GM13976 (cell line): ENCODE measurements around the gene NOP10.

ENCODE experiments used
- DNase-seq: peaks from one replicate; pipeline ENCODE4 v3.0.0; 2012; ENCODE audit warnings: low spot score
- CTCF ChIP-seq: IDR thresholded peaks from 2 replicates; pipeline ENCODE4 v1.5.1; 2012; ENCODE audit warnings: borderline replicate concordance, mild to moderate bottlenecking; ENCODE audit not compliant: insufficient read depth; ENCODE audit errors: extremely low read depth, missing control alignments, control extremely low read depth
- in situ Hi-C: fragments of 300-500 bp; cut with MboI; formaldehyde crosslinking; loops from one replicate; pipeline ENCODE4 v1.12.0; 2022; ENCODE audit warnings: low sequenced_read_pairs, mixed read lengths, inconsistent platforms; ENCODE audit not compliant: unreplicated experiment

NOP10 gene

GRCh38 chr15:34324933-34325332 is 18.0 kb downstream of the NOP10 start:
- TF ChIP-seq CTCF = no peak
- in situ Hi-C loops = no loop called here
- no peak for DNase-seq

DNA sequence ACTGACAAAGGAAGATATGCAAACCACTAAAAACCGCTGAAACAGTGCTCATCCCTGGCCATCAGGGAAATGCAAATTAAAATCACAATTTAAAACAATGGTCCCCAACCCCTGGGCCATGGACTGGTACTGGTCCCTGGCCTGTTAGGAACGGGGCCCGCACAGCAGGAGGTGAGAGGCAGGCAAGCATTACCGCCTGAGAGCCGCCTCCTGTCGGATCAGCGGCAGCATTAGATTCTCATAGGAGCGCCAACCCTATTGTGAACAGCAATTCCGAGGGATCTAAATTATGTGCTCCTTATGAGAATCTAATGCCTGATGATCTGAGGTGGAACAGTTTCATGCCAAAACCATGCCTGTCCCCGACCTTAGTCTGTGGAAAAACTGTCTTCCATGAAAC is 19.7 kb downstream of the NOP10 start:
- in situ Hi-C loops = no loop called here
- DNase-seq = no peak
- no peak for TF ChIP-seq CTCF

DNA sequence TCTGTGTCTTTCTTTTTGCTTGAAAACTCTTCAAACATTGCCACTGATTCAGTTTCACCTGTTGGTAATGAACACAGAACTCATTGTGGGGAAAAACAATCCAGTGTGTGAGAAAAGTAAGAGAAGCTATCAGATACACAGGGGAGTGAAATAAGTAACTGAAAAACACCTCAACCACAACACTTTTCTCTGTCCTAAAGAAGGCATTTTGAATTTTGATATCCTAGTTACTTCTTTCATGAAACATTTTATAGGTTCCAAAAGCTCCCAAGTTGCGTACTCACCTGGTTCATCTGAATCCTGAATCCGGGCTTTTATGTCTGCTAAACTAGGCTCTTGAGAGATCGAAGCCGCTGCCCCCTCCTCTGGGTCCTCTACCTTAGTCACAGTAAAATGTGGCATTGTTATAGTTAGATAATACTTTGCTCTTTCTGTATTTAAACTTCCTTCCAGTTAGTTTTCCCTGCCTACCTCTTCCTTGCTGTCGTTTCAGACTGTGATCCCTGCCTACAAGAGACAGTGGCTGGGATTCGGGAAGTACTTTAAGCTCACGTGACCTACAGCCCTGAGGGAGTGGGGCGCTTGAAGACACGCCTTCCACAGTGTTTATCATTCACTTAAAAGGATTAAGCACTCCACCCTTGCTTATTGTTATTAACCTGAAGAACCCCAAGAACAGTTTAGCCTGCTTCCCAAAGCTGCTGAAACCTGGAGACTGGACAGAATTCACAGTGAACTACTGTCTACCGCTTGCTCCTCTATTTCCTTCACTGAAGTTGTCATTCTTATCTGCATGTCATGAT is 24.5 kb downstream of the NOP10 start:
- peak; percentile 38 for DNase-seq
- no peak for TF ChIP-seq CTCF
- in situ Hi-C loops = no loop called here

DNA sequence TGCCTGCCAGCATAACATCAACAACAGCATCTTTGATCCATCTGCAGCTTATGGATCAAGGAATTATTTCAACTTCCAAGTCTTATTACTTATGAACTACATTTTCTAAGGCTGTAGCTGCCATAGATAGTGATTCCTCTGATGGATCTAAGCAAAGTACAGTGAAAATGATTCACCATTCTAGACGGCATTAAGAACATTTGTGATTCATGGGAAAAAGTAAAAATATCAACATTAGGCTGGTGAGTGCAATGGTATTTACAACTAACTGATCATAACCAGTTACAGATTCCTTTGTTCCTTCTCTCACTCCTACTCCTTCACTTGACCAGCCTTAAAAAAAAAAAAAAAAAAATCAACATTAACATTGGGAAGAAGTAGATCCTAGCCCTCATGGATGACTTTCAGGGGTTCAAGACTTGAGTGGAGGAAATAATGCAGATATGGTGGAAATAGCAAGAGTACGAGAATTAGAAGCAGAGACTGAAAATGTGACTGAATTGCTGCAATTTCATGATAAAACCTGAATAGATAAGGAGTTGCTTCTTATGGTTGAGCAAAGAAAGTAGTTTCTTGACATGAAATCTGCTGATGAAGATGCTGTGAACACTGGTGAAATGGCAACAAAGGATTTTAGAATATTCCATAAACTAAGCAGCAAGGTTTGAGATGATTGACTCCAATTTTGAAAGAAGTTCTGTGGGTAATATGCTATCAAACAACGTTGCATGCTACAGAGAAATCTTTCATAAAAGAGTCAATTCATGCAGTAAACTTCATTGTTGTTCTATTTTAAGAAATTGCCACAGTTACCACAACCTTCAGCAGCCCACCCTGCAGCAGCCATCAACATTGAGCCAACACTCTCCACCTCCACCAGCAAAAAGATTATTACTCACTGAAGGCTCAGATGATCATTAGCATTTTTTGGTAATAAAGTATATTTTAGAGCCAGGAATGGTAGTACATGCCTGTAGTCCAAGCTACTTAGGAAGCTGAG is 28.1 kb downstream of the NOP10 start:
- in situ Hi-C loops = no loop called here
- DNase-seq = no peak
- no peak for TF ChIP-seq CTCF

DNA sequence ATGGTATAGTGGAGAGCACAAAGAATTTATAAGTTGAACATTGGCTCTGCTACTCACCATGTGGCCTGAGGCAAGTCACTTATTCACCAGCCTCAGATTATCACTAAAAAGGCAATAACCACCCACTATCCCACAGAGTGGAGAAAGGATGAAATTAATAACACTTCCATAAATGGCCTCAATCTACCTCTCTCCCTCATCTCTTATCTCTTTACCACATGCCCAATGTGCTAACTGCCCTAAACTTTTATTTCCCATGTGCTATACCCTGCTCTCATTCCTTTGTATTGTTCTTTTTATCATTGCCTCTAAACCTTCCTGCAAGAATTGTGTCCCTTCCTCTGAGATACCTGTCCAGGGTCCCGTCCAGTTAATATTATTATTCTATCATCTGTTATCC is 31.4 kb downstream of the NOP10 start:
- no peak for DNase-seq
- in situ Hi-C loops = no loop called here
- no peak for TF ChIP-seq CTCF

DNA sequence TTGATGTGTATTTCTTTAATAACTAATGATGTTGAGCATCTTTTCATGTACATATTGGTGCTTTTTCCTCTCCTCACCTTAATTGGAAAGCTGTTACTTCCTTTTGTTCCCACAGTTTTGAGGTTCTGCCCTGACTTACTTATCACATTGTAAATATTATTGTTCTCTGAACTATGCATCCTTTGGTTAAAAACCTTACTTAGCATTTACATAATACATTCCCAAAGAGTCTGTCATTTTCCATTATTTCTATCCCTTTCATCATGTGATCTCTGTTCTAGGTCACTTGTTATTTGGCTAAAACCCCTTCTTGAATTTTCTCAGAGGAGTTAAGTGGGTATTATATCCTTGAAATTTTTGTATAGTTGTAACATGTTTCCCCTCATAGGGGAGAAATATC is 38.3 kb downstream of the NOP10 start:
- in situ Hi-C loops = no loop called here
- no peak for TF ChIP-seq CTCF
- no peak for DNase-seq
